NCI-H2029 treated with DMSO at 0.1 percent for 48 hours (cell line): ENCODE data around the gene SYNM.

Experiments
- DNase-seq: peaks from one replicate; lab custom pipeline; 2025; lab: John Stamatoyannopoulos, UW

The SYNM gene

DNA sequence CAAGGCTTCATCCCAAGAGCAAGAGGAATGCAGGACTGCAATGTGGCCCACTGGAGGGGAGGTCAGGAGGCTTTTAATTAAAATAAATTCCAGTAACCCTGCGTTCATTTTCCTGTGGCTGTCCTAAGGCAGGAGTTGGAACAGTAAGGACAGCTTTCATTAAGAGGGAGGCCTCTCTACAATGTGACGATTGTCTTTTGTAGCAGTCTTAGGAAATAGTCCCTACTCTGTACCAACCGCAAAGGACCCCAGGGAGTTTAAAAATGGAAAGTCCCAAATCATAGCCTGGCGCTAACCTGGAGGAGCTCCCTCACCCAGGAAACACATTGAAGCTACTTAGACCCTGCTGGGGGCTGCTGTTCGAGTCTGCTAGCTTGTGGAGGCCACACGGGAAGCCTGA is 62.8 kb downstream of the SYNM start:
- no peak for DNase-seq

DNA sequence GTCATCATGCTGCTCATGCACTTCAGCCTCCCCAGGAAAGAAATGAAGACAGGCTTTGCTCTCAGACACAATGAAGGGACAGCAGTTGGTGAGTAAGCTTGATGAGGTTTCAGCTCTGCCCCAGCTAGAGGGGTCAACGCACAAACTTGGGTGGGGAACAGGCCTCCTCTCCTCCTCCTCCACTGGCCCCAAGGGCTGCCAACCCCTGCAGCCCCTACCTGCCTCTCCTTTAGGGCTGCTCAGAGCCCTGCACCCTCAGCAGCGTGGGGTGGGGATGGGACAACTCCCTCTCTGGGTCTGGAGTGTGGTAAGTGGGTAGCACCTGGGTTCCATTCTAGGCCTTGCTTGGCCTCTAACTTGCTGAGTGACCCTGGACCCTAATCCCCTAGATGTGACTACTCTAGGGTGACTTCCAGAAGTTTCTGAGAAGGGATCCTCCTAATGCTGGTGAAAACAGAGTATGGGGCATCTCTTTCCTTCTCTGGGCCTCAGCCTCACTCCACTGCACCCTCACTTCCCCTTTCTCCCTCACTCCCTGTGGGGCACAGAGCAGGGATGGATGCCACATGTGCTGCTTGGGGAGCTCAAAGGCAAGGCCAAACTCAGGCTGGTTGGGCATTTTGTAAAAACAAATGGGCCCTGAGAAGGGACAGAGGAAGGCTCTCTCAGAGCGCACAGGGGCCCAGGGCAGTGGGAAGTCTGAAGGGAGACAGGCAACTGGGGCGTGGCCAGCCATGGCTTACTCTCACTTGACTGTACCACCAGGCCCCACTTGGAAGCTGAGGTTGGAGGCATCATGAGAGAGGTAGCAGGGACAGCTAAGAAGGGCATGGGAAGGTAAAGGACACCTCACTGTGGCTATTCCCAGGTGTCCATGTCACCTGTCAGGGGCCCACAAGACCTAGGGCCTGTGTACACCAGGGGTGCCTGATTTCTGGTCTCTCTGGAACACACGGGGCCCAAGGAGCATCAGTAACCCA is 64.0 kb downstream of the SYNM start:
- no peak for DNase-seq

DNA sequence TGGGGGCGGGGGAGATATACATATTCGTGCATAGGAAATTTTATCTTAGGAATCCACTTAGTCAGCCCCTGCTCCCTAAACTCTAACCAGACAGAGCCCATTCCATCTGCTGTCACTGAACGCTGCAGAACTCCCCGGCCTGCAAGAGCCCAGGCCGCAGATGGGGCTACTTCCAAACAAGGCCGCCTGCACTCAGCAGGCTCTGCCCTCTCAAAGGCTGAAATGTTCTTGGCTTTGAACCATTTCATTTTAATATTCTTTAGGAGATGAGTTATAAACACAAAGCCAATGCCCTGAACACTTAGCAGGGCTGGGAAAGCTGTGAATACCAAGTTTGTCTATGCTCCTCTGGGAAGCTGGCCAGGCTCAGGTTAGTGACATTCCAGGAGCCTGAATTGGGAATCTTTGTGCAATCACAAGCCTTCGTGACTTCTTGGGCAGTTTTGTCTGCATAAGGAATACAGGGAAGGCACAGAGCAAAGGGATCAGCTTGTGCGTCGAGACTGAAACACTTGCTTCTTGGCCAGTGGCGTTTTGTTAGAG is 65.0 kb downstream of the SYNM start:
- DNase-seq, result no peak

DNA sequence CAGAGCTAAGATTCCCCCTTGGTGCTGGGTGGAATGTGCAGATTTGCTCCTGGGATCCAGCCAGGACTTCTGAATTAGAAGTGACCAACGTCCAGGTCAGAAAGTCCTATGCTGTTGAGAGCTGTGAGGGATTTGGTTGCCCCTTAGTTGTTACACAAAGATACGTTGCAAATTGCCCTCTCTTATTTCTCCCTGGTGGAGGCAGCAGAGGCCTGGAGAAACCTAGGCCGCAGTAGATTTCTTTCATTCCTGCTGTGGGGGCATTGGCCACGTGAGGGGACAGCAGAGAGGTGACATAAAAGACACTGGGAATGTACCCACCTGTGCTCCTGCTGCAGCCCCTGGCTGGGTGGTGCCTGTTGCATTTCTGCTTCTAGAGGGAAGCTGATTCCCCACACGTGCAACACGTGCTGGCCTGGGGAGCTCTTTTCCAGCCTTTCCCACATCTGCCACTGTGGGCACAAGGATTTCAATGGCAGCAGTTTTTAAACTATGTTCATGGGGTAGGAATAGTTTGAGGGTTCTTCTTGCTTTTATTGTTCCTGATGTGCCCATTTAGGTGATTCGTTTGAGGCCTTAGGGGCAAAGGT is 65.7 kb downstream of the SYNM start:
- DNase-seq, result no peak

DNA sequence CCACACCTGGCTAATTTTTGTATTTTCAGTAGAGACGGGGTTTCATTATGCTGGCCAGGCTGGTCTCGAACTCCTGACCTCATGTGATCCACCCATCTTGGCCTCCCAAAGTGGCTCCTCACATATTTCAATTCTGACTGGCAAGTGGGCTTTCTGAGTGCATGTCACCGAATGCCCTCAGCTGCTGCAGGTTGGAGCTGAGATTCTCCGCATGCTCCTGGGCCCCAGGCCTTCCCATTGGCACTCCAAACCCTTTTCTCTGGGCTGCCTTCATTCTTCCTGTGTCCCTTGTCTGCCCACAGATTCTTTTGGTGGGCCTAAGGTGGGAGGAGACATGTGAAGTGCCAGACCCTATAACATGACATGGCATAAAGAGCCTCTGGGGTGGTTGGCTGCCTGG is 67.3 kb downstream of the SYNM start:
- DNase-seq, result no peak

DNA sequence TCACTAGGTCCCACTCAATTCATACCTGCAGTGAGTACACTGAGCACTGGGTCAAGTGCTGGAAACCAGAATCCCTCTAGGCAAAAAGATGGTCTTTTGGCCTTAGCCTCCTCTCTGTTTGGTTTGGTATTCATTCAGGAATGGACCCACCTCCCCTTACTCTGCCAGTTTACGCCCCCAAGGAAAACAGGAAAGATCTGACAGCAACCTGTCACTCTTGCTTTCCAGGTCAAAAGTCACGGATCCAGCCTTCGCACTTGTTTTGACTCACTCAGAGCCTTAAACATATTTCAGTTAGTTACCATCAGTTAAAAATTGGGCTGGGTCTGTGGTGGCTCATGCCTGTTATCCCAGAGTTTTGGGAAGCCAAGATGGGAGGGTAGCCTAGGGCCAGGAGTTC is 68.1 kb downstream of the SYNM start:
- DNase-seq, result no peak

DNA sequence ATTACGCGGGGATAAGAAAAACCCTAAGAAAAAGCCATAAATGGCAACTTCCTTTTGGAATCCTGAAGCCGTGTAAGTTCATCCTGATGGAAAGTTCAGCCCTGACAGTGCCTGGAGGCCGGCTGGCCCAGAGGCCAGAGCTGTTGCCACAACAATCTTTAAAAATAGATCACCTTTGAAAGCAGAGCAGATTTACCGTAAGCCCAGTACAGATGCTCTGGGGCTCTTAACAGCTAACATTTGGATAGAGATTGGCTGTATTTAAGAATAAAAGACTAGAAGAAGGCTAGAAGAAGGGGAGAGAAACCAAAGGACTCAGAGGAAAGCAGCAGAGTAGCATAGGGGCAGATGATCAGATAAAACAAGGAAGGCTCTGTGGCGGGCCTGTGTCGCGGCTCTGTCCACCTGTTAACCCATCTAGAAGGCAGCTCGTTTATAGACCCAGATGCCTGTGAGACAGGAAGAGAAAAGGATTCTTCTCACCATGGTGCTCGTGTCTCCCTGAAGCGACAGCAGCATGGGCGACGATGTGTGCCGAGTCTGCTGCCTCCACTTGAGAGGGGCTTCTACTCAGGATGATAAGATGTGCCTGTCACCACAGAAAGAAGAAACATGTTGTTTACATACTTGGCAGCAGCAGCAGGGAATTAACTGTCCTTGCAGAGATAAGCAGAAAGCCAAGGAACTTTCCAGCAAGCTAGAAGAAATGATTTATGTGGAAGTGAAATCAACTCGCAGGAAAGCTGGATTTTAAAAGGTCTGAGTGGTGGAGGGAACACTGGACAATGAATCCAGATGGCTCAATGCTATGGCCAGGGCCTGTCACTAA is 69.9 kb downstream of the SYNM start:
- DNase-seq, result no peak

DNA sequence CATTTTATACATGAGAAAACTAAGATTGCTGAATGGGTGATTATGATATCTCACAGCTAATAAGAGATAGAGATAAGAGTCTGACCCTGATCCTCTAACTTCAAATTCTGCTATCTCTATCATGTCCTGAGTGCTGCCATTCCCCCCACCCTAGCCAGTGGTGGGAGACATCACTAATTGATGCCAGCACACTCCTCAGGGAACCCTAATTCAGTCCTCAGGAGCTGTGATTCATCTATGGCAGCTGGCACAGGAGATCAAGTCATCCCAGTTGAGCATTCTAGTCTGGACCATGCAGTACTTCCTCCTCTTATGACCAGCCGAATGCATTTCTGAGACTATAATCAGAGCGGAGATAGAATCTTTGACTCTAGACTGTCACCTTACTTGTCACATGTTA is 71.9 kb downstream of the SYNM start:
- DNase-seq, result no peak

DNA sequence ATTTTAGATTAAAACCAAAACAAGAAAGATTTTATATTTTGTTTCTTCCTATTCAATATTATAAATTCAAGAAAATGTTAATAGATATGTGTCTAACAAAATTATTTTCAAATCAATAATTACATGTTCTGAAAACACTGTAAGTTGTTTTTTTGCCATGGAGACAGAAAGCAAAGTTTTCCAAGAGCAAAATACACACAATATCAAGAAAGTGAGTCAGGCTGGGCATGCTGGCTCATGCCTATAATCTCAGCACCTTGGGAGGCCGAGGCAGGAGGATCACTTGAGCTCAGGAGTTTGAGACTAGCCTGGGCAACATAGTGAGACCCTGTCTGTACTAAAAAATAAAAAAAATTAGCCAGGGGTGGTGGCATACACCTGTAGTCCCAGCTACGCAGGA is 72.8 kb downstream of the SYNM start:
- no peak for DNase-seq

DNA sequence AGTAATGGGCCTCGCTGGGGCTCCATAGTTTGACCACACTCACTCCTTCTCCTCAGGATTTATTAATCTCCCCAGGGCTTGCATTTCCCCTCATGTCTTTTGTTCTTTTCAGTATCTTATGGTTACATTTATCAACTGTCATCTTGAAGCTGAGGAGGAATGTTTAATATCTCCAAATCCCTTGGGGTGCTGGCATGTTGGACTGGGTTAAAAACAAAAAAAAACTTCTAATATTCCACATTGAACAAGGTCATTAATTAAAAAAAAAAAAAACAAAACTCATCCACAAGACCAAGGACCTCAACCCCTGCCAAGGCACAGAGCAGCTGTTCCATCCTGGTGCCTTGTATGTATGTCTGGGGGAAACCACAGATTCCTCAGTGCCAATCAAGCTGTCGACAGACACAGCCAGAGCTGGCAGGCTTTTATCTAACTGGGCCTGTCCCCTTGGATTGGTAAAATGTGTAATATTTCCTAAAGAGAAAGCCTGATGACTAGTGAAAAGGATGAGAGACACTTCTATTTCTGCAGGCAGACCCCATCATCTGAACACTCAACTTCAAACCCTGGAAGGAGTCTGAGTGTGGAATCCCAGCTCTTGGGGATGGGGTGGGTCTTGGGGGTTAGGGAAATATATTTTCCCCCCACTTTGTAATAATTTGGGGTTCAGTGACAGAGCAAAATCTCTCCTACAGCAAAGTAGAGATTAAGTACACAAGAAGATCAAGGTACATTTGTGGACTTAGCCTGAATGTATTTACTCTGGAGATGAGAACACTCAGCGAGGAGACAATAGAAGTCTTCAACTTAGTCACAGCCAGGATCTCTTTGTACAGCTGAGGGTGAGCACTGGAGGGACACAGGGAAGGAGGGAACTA is 75.4 kb downstream of the SYNM start:
- DNase-seq, result no peak

DNA sequence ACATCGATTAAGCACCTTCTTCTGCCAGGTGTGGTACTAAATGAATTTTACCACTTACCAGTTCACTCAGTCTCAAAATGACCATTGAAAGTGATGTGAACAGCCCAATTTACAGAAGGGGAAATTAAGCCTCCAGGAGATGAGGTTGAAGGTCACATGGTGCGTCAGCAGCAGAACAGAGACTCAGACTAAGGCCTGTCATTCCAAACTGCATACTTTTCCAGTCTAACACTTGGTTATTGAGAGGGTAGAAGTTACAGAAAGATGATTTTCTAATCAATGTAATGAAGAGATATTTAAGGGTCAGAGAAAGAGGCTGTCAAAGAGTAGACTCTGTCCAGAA is 76.1 kb downstream of the SYNM start:
- no peak for DNase-seq

DNA sequence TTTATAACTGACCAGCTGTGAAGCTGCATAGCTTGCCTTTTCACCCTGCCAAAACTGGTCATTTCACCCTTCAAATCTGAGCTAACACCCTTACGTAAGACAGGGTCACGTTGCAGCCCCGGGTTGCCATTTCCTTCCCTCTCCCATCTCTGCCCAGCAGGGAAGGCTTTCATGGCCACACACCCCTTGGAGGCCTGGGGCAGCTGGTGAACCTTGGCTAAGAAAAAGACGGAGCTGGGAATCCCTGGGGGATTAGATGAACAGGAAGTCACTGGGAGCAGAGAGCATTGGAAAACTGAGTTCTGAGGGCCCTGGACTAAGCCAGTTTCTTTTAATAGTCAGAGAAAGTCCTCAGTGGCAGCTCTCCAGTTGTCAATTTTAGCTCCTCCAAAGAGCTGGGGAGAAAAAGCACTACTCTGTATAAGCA is 76.7 kb downstream of the SYNM start:
- DNase-seq, result no peak

DNA sequence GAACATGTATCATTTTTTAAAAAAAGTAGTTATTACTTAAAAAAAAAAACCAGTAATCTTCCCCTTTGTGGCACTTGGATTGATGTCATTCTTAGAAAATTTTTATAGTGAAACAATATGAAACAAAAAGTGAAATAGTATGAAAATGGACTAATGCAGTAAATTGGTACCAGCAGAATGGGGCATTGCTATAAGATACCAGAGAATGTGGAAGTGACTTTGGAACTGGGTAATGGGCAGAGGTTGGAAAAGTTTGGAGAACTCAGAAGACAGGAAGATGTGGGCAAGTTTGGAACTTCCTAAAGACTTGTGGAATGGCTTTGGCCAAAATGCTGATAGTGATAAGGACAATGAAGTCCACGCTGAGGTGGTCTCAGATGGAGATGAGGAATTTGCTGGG is 77.9 kb downstream of the SYNM start:
- no peak for DNase-seq
